Suppressor macrophage treated with lipopolysaccharide for 1 hour (primary cell): Measurements from ENCODE around the gene GNLY.
A peak's percentile ranks its signal among the peaks of the same experiment; 100 is the strongest.
"Not testable (repeated sequence)": the region's sequence is repeated elsewhere in the genome, so short reads cannot be mapped to it uniquely, and the experiment has no call there.

Experiments used
- DNase-seq, 3 donors: peaks; one replicate each; pipeline ENCODE4 v3.0.0-alpha.2; 2020 to 2022

GNLY gene

DNA sequence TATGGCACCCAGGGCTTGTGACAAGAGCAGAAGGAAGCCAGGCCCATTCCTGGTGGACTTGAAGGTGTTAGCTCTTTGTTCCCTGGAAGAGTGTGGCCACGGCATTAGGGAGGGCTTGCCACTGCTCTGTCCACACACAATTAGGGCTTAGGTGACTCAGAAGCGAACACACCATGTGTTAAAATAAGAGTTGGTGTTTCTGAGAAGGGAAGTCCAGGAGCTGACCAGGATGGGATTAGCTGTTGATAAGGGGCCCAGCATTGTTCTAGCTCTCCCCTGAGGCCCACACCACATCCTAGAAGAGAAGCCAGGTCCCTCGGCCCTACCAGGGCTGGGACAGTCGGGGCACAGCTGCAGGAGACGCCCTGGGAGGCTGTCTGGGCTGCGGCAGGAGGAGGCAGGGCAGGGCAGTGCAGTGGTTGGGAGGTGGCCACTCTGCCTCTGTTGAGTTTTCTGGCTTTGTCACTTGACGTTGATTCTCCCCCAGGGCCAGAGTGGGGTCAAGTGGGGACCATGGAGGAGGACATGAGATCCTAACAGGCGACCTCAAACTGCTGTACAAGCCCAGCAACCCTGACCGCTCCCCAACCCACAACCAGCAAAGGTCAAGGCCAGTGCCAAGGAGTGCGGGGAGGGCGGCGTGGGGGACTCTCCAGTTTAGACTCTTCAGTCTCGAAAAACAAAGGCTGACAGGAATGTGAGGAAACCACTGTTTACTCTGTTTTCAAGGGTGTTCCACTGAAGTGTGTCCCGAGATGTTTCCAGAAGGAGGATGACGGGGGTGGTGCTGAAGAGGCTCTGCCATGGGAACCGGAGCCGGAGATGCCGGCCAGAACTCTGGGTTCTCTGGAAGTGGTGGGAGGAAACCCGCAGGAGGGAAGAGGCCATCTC, 16.8 kb downstream of the GNLY start:
- peak in 1 of 3 donors; percentile 46 for DNase-seq

DNA sequence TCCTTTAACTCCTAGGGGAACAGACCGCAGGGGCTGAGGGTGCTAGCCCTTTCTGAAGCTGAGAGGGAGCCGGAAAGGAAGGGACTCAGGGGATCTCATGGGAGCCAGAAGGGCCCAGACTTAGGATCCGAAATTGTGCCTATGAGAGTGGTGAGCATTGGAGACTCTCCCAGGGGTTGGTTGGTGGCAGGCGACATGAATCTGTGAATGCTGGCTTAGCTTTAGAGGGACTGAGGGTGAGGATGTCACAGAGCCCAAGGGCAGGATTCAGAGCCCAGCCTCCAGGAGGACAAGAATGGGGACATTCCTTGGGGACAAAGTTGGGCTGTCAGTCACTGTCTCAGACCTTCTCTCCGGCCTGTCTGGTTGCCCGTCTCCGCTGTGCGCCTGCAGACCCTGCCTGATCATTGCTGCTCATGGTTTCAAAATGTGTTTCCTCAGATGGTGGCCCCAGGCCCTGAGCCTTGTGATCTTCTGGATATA, 17.5 kb downstream of the GNLY start:
- no peak for DNase-seq

DNA sequence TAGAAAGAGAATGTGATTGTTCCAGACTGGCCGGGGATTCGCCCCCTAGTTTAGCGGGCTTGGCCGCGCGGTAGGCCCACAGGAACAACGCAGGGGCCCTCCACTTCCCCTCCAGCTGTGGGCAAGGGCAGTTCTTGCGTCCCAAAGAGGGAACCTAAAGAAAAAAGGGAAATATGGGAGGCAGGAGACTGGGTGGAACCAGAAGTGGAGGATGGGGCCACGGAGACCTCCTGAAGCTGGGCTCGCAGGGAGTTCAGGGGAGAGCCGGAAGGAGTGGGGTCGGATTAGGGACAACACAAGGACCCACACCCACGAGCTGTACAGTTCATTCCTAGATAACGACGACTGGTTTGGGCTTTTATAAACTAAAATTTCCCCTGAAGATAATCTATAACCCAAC, 18.2 kb downstream of the GNLY start:
- peak; percentile 77 to 82 (median 79) for DNase-seq

DNA sequence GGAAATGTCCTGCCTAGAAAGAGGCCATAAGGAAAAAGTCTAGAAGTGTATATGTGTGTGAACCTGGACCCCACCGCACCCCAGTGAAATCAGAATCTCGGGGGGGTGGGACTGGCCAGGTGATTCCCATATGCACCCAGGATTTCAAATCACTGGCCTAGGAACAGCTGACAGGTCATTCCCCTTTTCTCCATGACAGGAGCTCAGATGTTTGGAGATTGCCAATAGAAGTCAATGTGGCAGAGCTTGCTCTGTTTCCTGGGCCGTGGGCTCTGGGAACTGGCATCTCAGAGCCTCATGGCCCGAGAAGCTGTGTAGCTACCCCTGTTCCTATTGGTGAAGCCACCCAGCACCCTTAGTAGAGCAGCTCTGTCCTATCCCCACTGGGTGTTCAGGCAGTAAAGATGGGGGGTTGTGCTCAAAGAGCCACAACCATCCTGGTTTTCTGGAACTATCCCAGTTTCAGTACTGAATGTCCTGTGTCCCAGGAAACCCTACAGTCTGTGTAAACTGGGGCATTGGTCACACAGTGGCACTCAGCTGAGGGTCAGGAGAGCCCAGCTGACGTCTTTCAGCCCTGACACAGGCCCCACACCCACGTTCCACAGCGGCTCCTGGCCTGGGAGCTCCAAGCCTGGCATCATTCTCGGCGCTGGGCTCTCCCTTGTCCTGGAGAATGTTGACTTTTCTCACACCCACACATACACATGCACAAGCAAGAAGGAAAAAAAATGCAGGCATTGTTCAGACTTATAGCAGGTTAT, 18.9 kb downstream of the GNLY start:
- peak; percentile 49 to 79 (median 71) for DNase-seq

DNA sequence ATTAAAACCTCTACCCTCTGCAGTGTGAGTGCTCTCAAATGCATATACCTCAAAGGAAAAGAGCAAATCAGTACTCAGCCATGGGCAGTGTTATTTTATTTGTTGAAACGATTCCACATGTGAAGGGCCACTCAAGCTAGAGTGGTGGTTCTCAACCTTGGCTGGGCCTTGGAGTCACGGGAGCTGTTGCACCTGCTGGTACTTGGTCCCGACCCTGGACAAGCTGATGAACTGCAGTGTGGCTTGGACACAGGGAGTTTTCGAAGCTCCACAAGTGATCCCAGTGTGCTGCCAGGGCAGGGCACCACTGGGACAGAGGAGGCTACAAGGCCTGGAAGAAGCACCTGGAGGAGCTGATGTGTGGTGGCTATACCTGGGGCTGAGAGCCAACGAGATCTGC, 19.7 kb downstream of the GNLY start:
- DNase-seq = no peak

DNA sequence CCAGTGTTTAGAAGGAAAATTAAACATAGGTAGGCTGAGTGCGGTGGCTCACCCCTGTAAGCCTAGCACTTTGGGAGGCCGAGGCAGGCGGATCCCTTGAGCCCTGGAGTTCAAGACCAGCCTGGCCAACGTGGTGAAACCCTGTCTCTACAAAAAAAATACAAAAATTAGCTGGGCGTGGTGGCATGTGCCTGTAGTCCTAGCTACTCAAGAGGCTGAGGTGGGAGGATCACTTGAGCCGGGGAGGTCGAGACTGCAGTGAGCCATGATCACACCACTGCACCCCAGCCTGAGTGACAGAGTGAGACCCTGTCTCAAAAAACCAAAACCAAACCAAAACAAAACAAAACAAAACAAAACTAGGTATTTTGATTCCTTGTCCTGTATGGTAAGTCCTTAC, 20.3 kb downstream of the GNLY start:
- not testable (repeated sequence) for DNase-seq

DNA sequence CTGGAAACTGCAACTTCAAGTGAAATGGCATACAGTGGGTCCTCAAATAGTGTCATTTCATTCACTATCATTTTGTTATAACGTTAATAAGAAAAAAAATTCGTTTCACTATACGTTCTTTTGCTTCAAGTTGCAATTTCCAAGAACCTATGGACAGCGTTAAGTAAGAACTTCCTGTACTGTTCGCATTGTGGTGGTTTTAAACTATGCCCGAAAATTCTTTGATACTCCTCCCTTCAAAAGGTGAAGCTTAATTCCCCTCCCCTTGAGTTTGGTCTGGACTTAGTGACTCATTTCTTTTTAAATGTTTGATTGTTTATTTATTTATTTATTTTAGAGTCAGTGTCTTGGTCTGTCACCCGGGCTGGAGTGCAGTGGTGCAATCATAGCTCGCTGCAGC, 20.7 kb downstream of the GNLY start:
- no peak for DNase-seq

DNA sequence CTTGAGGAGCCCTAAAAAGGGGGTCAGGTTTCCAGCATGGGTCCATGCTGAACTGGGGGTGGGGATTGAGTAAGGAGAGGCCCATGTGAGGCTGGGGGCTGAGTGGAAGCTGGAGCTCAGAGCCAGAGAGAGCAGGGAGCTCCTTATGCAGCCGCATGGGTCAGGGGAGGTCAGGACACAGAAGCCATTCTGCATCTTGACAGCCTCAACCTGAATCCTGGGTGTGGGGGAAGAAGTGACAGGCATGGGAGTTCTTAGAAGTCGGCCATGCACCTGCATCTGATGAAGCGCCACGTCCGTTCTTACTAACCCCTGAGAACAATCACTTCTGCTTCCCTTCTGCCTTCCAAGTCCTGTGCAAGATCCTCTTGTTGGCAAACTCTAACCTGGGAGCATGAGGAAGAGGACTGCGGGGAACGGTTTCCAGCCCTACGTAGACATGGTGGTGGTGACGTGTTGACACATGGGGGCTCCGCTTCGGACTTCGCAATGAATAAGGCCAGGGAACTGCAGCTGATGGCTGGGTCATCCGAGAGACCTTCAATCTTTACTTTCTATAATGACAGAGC, 22.3 kb downstream of the GNLY start:
- peak in 1 of 3 donors; percentile 28 for DNase-seq

DNA sequence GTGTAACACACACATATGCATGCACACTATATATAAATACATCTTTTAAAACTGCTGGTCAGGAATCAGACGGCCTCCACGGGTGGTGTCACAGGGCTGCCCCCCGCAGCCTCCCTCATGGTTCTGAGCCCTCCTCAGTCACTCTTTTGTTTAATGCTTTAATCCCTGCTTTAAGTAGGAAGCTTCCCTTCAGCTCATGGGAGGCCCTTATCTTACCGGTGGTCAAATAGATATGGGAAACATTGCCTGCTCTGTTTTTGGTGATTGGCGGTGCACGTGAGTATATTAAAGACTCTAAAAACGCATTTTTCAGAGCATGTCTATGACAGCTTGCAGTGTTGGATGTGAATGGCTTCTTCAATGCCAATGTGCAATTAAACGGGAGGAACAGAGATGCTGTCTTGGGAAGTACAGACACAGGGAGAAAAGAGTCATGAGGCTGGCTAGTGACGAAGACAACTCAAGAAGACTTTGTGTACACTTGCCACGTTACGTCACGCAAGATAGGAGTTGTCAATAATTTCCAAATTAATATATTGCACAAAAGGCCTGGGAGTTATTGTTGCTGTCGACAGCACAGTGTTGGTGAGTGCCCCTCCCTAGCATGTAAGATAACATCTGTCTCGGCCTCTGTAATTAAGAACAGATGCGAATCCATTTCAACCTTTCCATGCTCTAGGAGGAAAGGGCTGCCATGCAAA, 23.3 kb downstream of the GNLY start:
- no peak for DNase-seq

DNA sequence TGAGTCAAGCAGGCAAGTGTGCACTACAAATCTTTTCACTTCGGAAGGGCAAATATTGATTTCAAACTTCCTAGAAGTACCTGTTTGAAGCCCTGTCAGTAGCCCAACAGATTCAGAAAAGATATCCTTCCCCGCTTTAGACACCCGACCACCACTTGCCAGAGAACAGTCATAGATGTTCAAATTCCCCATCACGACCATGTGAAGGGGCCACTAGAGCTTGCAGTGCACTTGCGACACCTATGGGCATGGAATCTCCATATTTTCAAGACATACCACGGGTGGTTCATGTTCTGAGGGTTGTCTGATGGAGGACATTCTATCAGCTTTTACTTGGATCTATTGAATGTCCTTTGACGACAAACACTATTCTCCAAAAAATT, 23.8 kb downstream of the GNLY start:
- DNase-seq = peak; percentile 58 to 63 (median 61)

DNA sequence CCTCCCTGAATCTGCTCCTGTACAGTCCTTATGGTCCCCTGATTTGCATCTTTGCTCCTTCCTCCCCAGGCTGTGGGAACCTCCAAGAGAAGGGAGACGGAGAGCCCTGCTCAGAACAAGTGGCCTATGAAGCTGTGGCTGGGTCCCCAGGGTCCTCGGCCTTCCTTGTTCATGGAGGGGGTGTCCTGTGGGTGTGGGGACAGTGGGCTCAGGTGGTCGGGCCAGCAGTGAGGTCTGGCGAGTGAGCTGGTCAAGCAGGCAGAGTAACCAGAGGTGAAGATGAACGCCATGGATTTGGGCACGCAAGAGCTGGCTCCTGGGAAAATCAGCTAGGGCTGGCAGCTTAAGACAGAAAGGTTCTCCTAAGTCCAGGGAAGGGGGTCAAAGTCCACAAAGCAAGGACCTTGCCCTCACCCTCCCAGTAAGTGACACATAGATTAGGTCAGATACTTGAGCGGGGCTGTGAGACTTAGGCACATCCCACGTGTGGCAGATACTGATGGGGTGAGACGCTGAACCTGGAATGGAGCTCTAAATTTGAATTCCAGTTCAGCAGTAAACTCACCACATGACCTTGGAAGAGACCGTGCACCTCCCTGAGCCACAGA, 24.8 kb downstream of the GNLY start:
- DNase-seq = no peak

DNA sequence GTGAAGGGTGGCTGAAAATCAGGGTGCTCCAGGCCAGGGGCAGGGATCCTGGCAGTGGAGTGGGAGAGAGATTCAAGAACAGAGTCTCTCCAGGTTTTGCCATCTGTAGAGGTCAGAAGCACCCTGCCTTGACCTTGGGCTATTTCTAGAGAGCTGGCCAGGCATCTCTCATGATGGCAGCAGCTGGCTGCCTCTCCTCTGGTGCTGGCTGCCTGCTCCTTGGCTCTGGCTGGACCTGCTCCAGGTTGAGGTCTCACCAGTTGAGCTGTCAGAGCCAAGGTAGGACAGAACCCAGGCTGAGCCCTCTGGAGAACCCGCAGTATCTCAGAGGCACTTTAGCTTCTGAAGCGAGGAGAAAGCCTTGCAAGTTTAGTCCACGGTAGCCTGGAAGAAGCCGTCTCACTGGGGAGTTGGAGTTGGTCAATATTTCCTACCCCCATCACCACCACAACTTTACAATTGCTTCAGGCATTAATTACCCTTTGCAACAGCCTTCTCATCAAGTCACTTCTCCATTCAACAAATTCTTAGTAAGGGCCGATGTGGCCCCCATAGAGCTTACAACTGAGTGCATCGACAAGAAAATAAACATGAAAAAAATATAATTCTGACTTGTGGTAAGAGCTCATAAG, 25.6 kb downstream of the GNLY start:
- DNase-seq = no peak

DNA sequence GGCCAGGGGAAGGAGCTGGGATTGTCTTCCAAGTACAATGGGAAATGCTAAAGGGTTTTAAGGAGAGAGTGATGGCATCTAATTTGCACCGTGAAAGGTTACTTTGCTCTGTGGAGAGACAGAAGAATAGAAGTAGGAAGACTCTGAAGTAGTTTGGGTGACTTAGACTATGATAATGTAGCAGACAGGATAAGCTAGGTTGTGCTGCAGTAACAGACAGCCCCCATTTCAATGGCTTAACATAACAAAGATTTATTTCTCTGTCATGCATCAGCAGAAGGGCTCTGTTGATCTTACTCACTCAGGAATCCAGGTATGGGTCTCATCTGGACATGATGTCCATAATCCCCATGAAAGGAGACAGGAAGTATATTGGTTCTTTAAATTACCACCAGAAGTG, 26.4 kb downstream of the GNLY start:
- no peak for DNase-seq

DNA sequence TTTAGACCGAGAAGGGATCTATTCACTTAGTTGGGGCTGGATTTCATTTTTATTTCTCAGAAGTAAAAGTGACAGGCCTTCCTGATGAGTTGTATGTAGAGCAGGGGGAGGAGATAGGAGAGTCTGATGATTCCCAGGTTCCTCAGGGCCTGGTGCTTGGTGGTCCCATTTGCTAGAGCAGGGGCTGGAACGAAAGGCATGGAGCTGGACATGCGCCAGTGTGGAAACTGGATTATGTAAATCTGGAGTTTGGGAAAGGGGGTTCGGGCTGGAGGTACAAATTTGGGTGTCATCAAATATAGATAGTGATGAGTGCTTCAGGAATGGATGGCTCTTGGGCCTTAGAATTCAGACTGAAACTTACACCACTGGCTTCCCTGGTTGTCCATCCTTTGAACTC, 27.5 kb downstream of the GNLY start:
- no peak for DNase-seq

DNA sequence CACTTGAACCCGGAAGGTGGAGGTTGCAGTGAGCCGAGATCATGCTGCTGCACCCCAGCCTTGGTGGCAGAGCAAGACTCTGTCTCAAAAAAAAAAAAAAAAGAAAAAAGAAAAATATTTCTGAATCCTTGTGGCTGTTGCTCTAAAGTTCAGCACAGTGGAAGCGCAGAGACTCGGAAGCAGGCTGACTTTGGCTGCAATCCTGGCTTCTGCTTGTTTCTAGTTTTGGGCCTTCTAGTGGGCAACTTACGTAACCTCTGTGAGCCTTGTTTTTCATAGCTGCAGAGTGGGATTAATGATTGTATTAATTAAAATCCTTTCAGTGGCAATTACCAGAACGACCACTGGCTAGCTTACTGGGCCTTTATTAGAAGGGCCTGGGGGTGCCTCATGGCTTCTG, 28.4 kb downstream of the GNLY start:
- no peak for DNase-seq

DNA sequence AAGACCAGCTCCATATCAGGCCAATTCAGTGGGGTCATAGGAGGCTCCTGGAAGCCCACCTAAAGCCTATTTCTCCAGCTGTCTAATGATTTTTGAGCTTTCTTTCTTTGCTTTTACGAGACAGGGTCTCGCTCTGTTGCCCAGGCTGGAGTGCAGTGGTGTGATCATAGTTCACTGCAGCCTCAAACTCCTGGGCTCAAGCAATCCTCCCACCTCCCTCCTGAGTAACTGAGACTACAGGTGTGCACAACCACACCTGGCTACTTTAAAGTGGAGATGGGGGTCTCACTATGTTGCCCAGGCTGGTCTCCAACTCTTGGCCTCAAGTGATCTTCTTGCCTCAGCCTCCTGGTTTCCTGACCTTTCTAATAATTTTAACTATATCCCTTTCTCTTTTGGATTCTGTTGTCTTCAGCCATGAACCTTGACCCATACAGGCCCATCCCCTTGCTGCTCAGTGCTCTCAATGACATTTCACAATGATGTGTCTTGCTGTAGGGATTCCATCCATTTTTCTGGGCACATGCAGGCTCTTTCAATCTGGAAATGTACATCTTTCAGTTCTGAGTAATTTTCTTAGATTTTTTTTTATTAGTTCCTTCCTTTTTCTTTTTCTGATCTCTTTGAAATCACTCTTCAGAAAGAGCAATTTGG, 29.7 kb downstream of the GNLY start:
- peak; percentile 41 to 50 (median 46) for DNase-seq

DNA sequence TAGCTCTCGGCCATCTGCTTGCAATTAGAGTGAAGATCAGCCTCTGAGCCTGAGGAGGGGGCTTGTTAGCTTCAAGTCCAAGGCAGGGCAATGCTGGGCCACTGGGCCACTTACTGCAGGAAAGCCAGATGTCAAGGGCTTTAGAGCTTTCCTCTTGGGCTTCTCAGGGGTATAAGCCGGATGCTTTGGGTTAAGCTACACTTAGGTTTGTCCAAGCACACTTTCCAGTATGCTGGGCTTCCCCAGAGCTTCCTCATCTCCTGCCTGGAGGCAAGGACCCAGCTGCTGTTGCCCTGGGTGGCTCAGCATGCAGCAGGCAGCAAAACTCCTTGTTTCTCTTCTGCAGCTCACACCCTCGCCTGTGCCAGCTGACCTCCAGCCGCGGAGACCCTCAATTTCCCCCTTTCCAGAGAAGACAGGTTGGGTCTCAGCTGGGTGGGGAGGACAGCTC, 30.6 kb downstream of the GNLY start:
- DNase-seq = peak in 1 of 3 donors; percentile 41

DNA sequence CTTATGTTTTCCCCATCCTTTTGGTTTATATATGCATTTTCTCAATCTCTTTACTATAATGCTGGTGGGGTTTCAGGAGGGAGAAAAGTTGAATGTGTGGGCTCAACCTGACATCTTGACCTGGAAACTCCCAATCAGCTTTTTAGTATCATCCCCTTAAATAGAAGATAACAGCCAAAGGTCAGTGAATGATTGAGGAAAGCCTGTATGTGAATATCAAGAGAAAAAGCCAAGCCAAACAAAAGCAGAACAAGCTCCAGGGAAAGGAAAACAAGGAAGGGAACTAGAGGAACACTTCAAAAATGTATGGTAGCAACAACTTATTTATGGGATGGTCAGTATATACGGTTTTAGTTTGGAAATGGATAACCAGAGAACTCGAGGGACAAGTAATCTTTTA, 31.3 kb downstream of the GNLY start:
- no peak for DNase-seq

DNA sequence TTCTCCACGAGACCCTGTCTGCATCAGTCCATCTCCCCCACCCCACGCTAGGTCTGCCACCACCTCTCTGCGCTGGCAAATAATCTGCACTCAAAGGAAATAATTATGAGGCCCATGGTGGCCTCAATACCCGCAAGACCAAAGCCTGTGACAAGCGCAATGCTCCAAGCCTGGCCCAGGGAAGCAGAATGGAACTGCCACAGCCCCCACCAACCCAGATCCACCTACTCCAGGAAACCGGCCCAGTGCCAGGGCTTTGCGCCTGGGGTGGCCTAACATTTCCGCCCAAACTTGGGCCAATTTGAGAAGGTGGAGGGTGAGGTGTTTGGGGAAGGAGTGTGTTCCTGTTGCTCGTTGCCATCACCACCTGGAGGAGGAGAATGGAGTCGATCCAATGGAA, 33.6 kb downstream of the GNLY start:
- no peak for DNase-seq

DNA sequence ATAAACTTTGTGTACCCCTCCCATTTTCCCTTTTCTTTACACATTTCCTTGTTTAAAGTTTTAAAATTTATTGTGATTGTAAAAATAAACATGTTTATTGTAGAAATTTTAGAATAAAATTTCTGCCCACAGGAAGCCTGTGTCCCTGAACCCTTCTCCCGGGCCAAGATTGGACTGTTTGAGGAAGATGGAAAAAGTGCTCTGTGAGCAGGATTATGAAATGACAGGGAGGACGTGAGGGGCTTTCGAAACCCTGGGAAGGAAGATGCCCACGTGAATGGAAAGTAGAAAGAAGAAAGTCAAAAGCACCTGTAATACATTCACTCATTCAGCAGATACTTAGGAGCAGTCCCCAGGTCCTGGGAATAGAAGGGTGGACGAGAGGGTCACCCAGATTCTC, 34.2 kb downstream of the GNLY start:
- DNase-seq = peak in 1 of 3 donors; percentile 55
